NCI-H2029 (cell line): ENCODE measurements around the gene CCDC24.

Experiments
- DNase-seq: peaks from one replicate; lab custom pipeline; 2025; lab: John Stamatoyannopoulos, UW

CCDC24 gene

DNA sequence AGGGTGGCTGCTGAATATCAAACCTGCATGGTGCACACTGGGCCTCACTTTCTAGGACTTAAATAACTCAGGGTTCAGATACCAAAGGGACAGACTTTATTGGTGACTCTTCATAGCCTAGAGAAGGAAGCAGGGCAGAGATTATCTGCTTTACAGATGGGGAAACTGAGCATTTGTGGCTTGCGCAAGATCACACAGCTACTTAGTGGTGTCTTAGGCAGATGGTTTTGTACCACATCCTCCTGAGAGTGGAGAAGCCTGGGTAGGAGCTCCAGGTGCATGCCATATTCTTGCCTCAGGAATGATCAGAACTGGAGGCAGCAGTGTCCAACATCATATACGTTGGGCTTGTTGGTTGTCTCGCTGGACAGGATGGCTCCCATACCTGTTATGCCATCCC, 28.4 kb upstream of the CCDC24 start:
- no peak for DNase-seq

DNA sequence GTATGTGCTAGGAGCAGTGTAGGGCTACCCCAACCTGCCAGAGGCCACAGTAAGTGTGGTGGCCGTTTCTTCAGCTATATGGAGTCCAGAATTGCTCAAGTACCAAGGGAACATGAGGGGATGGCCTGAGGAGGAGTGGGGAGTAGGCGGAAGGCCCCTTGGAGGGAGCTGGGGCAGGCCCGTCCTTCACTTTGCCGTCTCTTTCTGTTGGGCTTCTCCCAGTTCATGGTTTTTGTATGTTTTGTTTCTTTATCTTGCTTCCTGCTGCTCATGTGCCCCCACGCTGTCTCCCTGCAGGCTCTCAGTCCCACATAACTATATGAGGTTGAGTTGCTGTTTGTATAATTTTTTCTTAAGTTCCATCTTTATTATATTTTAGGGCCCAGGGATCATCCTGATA, 27.5 kb upstream of the CCDC24 start:
- DNase-seq, result no peak

DNA sequence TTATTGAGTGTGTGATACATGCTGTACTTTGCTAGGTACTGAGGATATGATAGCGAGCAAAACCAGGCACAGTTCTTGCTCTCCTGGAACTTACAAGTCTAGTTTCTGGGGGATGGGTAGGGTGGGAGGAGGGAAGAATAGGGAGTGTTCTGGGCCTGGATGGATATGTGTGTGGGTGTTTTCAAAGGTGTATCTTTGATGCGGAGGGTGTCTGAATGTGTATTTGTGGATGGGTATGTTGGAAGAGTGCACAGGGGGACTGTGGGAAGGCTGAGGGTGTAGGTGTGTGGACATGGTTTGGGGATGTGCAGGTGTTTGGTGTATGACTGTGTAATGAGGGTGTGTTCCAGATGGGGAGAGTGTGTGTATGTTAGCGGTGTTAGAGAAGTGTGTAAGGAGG, 26.1 kb upstream of the CCDC24 start:
- DNase-seq, result no peak

DNA sequence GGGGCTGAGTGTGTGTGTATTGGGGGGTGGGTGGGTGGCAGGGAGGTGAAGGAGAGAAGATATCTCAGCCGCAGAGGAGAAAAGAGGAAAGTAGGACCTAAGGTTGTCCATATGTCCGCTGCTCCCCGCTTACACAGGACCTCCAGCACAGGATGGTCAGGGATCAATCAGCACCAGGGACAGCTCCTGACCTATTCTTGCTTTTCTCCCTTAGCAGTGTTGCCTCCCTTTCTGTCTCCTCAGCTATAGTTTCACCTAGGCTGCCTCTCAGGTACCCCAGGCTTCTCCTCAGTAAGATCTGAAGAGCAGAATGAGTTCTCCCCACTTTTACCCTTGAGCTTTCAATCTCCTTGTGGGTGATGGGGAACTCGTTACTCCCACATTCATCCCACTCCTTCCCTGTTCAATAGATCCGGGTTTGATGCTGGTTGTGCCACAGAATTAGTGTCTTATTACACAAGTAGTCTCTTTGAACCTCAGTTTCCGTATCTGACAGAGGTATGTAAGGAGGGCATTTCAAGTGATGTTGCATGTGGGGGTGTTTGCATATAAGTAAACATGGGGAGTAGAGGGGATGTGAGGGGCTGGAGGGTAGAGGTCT, 23.0 kb upstream of the CCDC24 start:
- no peak for DNase-seq

DNA sequence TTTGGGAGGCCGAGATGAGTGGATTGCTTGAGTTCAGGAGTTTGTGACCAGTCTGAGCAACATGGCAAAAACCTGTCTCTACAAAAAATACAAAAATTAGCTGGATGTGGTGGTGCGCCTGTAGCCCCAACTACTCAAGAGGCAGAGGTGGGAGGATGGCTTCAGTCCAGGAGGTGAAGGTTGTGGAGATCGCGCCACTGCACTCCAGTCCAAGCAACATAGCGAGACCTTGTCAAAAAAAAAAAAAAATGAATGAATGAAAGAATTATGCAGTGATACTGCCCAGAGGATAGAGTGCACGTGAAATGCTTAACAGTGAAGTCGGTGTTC, 22.0 kb upstream of the CCDC24 start:
- no peak for DNase-seq

DNA sequence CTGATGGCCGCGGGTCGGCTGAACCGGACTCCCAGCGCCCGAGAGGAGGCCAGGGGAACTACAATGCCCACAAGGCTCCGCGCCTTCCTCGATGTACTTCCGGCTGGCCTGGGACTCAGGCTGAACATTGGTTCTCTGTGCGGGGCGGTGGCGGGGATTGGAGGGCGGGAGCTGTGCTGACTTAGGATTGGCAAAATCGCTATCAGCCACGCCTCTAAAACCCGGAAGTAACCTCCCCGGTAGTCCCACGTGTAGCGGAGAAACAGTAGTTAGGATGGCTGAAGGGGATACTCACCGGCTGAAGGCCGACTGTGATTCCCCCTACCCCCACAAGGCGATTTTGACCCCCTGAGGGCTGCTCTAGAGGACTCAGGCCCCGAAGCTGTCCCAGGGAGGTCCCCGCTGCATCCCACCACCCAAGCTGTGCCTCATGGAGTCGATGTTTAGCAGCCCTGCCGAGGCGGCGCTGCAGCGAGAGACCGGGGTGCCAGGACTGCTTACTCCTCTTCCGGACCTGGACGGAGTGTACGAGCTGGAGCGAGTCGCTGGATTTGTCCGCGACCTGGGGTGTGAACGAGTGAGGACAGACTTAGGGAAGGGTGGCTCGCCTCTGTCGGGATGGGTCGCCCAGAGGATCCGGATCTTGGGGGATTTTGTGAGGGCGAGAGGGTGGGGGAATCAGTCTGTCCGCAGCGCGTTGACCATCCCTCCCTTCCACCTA, 21.5 kb upstream of the CCDC24 start, which contains the start of gene DPH2:
TSS of gene DPH2 (plus strand) at position 265 of the 721 bp plus-strand sequence. CDS start at position 431, 166 bp downstream.
- DNase-seq, result peak; percentile 100

DNA sequence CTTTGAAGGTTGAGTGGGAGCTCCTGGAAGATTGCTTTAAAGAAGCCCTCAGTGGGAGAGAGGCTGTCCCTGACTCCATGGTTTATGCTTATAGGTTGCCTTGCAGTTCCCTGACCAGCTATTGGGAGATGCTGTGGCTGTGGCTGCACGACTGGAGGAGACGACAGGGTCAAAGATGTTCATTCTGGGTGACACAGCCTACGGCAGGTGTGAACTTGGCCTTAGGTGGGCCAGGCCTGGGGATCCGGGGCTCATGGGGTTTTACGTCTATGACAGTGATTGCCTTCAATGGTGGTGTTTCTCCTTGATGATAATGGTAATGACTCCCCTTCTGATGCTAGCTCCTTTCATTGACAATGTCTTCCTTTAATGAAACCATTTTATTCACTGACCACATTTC, 20.9 kb upstream of the CCDC24 start:
- DNase-seq, result no peak

DNA sequence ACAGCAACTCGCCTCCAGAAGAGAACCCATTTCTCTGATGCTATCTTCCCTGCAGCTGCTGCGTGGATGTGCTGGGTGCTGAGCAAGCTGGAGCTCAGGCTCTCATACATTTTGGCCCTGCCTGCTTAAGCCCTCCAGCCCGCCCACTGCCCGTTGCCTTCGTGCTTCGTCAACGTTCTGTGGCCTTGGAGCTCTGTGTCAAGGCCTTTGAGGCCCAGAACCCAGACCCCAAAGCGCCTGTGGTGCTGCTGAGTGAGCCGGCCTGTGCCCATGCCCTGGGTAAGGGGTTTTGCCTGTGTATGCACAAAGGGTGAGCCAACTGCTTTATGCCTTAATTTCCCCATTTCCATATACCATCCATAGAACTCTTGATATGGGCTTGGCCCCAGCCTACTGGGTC, 20.5 kb upstream of the CCDC24 start:
- no peak for DNase-seq

DNA sequence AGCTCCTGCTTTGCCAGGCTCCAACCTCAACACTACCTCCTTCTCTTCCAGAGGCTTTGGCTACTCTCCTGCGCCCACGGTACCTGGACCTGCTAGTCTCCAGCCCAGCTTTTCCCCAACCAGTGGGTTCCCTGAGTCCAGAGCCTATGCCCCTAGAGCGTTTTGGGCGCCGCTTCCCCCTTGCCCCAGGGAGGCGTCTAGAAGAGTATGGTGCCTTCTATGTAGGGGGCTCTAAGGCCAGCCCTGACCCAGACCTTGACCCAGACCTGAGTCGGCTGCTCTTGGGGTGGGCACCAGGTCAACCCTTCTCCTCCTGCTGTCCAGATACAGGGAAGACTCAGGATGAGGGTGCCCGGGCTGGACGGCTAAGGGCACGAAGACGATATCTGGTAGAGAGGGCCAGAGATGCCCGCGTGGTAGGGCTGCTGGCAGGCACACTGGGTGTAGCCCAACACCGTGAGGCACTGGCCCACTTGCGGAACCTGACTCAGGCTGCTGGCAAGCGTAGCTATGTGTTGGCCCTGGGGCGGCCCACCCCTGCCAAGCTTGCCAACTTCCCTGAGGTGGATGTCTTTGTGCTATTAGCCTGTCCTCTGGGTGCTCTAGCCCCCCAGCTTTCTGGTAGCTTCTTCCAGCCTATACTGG, 19.9 kb upstream of the CCDC24 start:
- no peak for DNase-seq

DNA sequence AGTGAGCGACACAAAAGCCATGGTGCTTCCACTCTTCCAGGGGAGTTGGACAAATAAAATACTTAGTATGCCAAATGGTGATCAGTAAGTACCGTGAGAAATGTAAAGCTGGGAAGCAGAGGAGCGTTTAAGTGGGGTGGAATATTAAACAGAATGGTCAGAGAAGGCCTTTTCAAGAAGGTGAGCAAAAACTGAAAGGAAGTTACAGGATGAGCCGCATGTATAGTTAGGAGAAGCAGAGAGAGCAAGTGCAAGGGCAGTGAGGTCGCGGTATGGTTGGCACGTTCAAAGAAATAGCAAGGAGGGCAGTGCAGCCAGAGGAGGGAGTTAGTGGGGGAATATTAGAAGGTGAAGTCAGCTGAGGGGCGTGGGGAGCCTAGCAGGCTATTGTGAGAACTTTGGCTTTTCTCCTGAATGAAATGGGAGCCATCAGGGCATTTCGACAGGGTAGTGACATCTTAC, 17.4 kb upstream of the CCDC24 start:
- no peak for DNase-seq

DNA sequence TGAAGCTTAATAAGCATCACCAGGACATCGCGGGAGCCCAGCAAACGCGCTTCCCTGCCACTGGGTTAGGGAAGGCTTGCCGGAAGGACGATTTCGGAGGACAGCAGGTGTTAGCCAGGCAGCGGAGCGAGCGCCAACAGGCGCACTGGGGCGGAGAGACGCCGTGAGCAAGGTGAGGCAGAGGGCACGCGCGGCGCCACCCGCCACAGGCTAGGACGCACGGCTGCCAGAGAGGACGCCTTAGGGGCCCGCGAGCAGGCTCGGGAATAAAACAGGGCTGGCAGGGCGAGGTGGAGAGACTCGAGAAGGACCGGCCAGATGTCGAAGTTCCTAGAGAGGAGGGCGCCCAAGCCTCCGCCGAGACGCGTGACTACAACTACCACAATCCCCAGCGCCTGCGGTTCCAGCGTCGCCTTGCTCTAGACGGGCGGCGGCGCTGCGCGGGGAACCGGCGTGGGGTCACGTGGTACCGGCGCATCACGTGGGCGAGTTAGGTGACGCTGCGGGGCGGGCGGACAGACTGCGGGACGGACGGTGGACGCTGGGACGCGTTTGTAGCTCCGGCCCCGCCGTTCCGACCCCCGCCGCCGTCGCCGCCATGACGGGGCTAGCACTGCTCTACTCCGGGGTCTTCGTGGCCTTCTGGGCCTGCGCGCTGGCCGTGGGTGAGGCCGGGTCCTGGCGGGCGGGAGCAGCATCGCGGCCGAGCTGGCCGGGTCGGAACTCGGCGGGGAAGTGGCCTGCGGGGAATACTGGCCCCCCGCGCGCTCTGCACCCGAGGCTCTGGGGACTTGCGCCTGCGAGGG, 16.8 kb upstream of the CCDC24 start, which contains the start of gene ATP6V0B:
TSS of gene ATP6V0B (plus strand) at position 518 of the 806 bp plus-strand sequence. CDS start at position 599, 81 bp downstream.
- DNase-seq, result peak; percentile 99

DNA sequence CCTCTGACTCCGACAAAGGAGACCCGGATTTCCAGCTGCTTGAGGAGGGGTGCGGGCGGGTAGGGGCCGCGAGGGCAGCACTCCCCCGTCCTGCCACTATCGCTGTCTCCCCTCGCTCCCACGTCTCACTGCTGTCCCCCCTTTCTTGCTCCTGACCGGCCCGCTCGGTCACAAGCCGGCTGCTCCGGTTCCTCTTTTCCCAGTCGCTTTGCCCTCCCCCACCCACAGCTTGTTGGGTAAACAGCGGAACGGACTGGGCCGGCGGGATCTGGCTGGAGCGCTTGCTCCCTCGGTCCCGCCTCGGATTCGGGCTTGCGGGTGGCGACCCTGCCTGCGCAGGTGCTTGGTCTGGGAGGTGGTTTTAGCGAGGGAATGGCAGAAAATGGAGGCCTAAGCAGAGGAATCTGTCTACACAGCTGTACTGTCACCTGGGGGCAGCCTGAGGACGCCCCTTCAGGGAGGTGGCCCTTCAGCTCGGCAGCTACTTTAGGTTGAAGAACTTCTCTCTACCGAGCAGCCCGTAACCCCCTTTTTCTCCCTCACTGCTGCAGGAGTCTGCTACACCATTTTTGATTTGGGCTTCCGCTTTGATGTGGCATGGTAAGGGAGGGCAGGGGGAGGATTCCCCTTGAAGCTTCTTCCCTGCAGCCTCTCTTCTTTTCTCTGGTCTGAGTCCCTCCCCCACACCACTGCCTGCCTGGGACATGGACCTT, 16.0 kb upstream of the CCDC24 start:
- peak; percentile 82 for DNase-seq

DNA sequence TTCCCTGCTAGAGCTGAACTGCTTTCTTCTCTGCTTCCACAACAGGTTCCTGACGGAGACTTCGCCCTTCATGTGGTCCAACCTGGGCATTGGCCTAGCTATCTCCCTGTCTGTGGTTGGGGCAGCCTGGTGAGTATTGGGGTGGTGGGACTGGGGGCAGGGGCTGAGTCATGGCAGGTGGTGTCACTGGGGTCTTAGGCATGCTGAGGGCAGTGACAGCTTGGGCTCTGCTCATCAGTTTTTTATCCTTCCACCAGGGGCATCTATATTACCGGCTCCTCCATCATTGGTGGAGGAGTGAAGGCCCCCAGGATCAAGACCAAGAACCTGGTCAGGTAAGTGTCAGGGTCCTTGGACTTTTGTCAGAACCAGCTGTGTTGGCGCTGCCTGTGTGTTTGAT, 15.4 kb upstream of the CCDC24 start:
- no peak for DNase-seq

DNA sequence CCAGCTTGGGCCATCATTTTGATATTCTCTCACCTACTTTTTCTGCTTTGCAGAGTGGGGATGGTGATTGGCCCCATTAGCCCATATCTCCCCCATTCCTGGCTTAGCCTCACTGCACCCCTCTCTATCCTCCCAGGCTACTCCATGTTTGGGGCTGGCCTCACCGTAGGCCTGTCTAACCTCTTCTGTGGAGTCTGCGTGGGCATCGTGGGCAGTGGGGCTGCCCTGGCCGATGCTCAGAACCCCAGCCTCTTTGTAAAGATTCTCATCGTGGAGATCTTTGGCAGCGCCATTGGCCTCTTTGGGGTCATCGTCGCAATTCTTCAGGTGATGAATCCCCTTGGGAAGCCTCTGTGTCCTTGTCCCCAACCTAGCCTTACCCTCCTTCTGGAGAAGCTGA, 14.5 kb upstream of the CCDC24 start:
- DNase-seq, result no peak

DNA sequence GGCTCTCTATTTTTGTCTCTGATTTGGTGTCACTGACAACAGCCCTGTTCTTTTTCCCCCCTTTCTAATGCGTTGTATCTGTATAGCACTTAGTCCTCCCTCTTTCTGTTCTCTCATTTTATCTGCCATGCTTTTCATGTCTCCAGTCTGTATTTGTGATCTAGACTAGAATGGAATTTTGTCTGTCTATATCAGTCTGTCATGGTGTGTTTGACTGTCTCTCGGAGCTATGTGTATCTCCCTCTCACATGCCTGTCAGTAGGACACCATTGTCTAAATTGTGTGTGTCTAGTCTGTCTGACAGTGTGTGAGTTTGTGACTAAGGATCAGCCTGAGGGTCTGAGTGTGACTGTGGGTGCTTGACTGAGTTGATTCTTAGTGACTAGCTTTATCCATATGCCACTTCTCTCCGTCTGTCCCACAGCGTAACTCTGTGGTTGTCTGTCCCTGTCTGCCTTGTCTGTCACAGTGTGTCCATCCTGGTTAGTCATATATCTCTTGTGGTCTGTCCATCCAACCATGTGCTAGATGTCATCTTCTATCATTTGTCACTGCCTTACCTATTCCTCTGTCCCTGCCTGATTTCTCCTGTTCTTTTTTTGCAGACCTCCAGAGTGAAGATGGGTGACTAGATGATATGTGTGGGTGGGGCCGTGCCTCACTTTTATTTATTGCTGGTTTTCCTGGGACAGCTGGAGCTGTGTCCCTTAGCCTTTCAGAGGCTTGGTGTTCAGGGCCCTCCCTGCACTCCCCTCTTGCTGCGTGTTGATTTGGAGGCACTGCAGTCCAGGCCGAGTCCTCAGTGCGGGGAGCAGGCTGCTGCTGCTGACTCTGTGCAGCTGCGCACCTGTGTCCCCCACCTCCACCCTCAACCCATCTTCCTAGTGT, 13.8 kb upstream of the CCDC24 start:
- no peak for DNase-seq

DNA sequence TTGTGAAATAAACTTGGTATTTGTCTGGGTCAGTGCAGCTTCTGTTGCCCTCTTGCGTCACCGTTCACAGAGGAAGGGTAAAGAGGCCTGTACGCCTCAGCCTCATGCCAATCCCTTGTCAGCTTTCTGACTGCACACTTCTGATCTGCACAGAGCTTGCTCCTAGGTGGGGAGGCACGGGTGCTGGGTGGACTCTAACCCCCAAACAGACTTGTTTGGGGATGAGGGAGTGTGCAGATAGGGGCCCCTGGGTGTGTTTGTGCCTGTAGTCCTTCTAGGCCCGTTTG, 13.2 kb upstream of the CCDC24 start:
- DNase-seq, result no peak

DNA sequence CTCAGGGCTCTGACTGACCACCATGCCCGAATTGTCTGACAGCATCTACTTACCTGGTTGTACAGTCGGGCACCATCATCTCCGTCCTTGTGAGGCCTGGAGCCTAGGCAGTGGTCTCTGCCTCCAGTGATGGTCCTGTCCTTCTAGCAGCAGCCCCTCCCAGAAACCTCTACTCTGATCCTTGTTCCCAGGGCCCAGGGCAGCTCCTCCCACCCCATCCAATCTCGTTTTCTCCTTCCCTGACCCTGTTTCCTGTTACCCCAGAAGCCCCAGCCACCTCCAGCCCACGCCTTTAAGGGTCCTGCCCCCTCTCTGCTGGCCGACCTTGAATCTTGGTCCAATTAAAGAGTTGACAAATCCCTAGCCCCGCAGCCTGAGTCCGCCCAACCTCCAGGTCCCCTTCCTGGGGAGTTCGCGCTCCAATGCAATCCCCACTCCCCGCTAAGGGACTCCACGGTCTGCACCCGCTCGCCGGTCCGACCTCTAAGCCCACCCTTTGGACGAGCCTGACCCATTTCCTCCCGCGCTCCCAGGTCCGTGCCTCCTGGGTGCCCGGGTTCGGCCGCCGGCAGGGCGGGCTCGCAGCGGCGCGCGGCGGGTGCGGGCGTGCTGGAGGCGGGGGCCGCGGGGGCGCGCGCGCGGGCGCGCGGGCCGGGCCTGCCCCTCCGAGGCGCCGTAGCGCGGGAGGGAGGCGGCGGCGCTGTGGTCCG, 12.7 kb upstream of the CCDC24 start, which contains the start of gene B4GALT2:
TSS of gene B4GALT2 (plus strand) at position 660 of the 710 bp plus-strand sequence. CDS start 1,951 bp downstream, outside the sequence.
- DNase-seq, result peak; percentile 58

DNA sequence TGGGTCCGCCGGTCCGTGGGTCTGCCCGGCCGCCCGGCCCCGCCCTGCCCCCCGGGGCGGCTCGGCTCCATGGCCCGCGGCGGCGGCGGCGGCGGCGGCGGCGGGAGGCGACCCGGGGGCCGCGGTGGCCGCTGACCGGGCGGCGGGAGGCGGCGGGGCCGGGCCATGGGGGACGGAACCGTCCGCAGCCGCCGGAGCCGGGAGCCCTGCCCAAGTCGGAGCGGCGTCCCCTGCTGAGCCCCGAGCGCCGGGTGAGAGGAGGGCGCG, 12.2 kb upstream of the CCDC24 start:
- DNase-seq, result no peak

DNA sequence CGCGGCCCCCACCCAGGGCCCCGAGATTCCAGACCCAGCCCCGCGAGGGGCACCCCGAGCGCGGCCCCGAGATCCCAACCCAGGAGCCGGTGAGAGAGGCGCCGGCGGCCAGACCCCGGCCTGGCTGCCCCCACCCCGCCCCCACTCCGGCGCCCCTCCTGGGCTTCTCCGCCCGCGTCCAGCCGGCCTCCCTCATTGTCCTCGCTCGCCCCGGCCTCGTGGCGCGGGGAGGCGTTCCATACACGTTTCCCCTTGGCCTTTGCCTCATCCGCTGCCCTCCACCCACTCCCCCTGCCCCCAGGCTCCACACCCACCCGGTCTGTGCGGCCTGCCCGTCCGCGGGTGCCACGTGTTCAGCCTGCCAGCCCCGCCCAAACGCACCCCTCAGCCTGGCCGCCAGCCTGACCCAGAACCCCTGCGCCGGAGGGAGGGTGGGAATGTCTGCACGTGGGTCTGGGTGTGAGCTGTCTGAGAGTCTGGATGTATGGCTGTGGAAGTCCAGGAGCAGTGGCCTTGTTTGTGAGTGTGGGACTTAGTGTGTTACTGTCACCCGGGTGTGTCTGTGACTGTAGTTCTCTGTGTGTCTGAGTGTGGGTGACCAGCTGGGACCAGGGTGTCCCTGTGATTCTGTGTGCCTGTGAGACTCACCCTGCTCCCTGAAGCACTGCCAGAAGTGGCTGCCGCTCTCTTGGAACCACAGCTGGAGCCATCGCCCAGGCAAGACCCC, 11.7 kb upstream of the CCDC24 start:
- no peak for DNase-seq
